ENCODE data around the gene UBE2M. TPM values are rescaled to one million over a fixed set of nuclear protein-coding genes. Genes with fewer than 3 reads are reported as not detected.
A peak's percentile ranks its signal among the peaks of the same experiment; 100 is the strongest.

The UBE2M gene
- polyA plus RNA-seq, 2 of the 4 experiments (the other 2 are of a cell fraction), result 139 to 190 TPM

DNA sequence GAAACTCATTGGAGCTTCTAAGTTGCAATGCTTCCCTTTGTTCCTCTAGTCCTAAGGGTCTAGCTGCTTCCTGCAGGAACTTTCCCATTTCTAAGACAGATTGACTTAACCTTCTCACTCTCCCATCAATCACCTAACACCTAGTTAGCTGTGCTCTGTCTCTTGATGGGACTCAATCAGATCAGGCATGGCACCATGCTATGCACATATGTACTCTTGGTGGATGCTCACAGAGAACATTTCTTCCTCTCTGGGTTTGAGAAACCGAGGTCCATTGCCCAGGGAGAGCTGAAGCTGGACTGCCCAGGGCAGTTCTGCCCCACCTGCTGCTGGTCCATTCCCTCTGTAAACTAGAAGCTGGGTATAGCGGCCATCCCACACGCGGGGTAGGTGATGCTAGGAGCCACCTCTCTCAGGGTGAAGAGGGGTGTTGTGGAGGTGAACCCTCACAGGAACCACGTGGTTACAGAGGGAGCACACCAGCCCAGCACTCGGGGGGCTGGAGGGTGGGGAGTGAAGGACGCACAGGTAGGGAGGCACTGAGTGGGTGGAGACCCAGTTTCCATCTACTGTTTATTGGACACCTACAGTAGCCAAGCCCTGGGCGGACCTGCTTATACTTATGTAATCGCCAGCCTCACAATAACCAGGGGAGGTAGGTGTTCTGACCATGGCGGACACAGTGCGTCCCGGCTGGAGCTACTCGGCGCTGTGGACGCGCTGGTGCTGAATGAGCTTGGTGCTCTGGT lies 3.1 kb upstream of the UBE2M start:
- Histone ChIP-seq H3K9me3 (no peaks in the 10 kb centered on the region), H3K4me2 (no peak overlapping the region), H3K4me1 (peaks cover 19% of the 10 kb centered on the region), H3K4me3 (no peak overlapping the region), H3K27ac (no peak overlapping the region)
- ChIA-PET CTCF (interaction anchor here (1.0 to 4.0 kb wide), 4 partner anchors 10 to 48 kb away, joined by 3 to 28 read pairs (median 6); partner anchors contain the start of gene ZBTB45), POLR2A (interaction anchor here (0.9 to 1.6 kb wide), 3 partner anchors 11 to 48 kb away, joined by 3 to 4 read pairs (median 4); partner anchors contain the start of gene TRIM28)
- no peak for FAIRE-seq
- TF ChIP-seq JUN (IDR thresholded peaks at IDR 0.05), result 0 out of 5 replicates have a peak, but pooled peaks of 1 of the 2 experiments have one; percentile 28
- TF ChIP-seq BHLHE40 (IDR thresholded peaks at IDR 0.05; ENCODE audit: low read depth, low read length), result no peak
- ATAC-seq, result no peak
- DNase-seq (ENCODE audit: low read depth in 1 of 2, low spot score in 1 of 2), result no peak
- WGBS (ENCODE audit: missing lambda C conversion rate), result 98% methylated on average over 16 of the region's 16 CpGs

DNA sequence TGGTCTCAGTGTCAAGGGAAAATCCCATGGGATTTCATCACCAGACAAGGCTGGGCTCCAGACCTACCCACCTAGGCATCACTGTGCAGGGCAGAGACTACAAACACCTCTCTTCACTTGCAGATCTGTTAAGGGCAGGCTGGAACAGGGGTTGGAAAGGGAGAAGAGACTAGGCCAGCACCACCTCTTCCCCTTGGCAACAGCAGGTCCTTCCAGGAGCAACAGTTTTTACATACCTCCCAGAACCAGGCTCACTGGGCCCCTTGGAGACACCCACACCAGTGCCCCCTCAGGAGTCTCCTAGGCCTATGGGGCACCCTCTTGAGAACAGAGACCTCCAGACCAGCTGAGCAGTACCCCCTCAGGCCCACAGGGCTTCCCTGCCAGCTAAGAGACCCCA lies 2.5 kb upstream of the UBE2M start:
- TF ChIP-seq CBX8 (IDR thresholded peaks at IDR 0.05) (no peak), BHLHE40 (IDR thresholded peaks at IDR 0.05; ENCODE audit: low read depth, low read length) (no peak), FOXS1 (CRISPR knock-in tag; IDR thresholded peaks at IDR 0.05) (no peak), CHD4 (IDR thresholded peaks at IDR 0.05; ENCODE audit: borderline replicate concordance) (no peak), JUN (IDR thresholded peaks at IDR 0.05) (no peak), SREBF2 (IDR thresholded peaks at IDR 0.05) (no peak), EHF (CRISPR knock-in tag; IDR thresholded peaks at IDR 0.05) (no peak)
- TF ChIP-seq, protein P1, sequence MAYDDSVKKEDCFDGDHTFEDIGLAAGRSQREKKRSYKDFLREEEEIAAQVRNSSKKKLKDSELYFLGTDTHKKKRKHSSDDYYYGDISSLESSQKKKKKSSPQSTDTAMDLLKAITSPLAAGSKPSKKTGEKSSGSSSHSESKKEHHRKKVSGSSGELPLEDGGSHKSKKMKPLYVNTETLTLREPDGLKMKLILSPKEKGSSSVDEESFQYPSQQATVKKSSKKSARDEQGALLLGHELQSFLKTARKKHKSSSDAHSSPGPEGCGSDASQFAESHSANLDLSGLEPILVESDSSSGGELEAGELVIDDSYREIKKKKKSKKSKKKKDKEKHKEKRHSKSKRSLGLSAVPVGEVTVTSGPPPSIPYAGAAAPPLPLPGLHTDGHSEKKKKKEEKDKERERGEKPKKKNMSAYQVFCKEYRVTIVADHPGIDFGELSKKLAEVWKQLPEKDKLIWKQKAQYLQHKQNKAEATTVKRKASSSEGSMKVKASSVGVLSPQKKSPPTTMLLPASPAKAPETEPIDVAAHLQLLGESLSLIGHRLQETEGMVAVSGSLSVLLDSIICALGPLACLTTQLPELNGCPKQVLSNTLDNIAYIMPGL (CRISPR knock-in tag; IDR thresholded peaks at IDR 0.05; ENCODE audit: borderline replicate concordance), result no peak
- TF ChIP-seq, protein P2, sequence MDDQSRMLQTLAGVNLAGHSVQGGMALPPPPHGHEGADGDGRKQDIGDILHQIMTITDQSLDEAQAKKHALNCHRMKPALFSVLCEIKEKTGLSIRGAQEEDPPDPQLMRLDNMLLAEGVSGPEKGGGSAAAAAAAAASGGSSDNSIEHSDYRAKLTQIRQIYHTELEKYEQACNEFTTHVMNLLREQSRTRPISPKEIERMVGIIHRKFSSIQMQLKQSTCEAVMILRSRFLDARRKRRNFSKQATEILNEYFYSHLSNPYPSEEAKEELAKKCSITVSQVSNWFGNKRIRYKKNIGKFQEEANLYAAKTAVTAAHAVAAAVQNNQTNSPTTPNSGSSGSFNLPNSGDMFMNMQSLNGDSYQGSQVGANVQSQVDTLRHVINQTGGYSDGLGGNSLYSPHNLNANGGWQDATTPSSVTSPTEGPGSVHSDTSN (IDR thresholded peaks at IDR 0.05), result no peak
- ChIA-PET POLR2A (interaction anchor here (0.9 to 1.6 kb wide), 2 partner anchors 17 to 47 kb away, joined by 4 read pairs; partner anchors contain the start of gene TRIM28), CTCF (interaction anchor here (1.1 to 4.0 kb wide), 3 partner anchors 11 to 41 kb away, joined by 3 to 28 read pairs (median 8); partner anchors contain the start of gene ZBTB45)
- Histone ChIP-seq H3K4me3 (no peak overlapping the region), H3K4me1 (peaks cover 25% of the 10 kb centered on the region), H3K9me3 (no peaks in the 10 kb centered on the region), H3K4me2 (no peak overlapping the region; the same call in 2 of the 3 replicates), H3K27ac (no peak overlapping the region)
- DNase-seq (ENCODE audit: low read depth in 1 of 2, low spot score in 1 of 2) (no peak), ATAC-seq (no peak), FAIRE-seq (no peak)

DNA sequence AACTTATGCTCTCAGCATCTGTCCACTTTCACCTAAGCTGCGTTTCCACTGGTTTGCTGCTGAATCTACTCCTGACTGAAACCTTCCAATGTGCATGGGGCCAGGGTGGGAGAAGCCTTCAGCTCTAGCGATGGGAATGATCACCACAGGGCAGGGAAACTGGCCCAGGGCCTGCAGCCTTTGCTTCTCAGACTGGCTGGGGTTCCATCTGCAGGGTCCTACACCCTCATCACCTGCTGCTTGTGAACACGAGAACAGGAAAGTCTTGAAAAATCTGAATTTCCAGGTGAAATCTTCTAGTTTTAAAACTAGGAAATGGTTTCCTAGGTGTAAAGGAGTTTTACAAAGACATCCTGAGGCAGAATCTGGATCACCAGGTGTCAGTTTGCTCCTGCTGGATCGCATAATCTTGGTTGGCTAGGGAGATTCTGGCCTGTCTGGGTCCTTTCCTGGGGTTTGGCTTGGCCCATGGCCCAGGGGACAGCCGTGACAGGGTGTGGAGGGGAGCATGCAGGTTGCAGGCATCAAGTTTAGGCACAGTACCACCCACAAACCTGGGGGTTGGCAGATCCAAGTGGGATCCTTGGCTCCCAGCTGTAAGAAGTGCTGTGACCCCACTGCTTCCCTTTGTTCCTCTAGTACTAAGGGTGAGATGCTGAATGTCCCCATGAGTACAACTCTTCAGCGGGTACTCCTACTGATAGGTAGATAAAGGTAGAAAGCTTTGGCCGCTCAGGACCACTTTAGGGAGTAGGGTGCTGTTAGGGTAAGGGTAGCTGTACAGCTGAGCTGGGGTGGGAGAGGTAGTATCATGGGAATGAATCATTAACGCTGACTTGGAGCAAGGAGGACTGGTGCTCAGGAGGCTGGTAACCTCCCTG lies 1.8 kb upstream of the UBE2M start:
- Histone ChIP-seq H3K4me2 (peak overlapping the region; percentile 94), H3K4me1 (peaks cover 32% of the 10 kb centered on the region), H3K9me3 (no peaks in the 10 kb centered on the region), H3K27ac (peak overlapping the region; percentile 95 to 99), H3K4me3 (peak overlapping the region; percentile 78)
- TF ChIP-seq POLR2A (IDR thresholded peaks at IDR 0.05; ENCODE audit: low read length) (peak; percentile 25; the same call in 1 of the 2 replicates), EHF (CRISPR knock-in tag; IDR thresholded peaks at IDR 0.05) (no peak)
- CTCF ChIA-PET, result interaction anchor here (1.2 to 4.0 kb wide), 3 partner anchors 11 to 46 kb away, joined by 3 to 28 read pairs (median 7); partner anchors contain the start of gene ZBTB45
- POLR2A ChIA-PET, result interaction anchor here (1.0 to 2.9 kb wide), 11 partner anchors 8 to 198 kb away, joined by 3 to 37 read pairs (median 6); partner anchors contain the start of genes MZF1, TRIM28, ZBTB45 and ZNF497
- no peak for ATAC-seq
- no peak for FAIRE-seq
- WGBS (ENCODE audit: missing lambda C conversion rate), result 83% methylated on average over 8 of the region's 8 CpGs
- DNase-seq (ENCODE audit: low read depth in 1 of 2, low spot score in 1 of 2), result no peak

DNA sequence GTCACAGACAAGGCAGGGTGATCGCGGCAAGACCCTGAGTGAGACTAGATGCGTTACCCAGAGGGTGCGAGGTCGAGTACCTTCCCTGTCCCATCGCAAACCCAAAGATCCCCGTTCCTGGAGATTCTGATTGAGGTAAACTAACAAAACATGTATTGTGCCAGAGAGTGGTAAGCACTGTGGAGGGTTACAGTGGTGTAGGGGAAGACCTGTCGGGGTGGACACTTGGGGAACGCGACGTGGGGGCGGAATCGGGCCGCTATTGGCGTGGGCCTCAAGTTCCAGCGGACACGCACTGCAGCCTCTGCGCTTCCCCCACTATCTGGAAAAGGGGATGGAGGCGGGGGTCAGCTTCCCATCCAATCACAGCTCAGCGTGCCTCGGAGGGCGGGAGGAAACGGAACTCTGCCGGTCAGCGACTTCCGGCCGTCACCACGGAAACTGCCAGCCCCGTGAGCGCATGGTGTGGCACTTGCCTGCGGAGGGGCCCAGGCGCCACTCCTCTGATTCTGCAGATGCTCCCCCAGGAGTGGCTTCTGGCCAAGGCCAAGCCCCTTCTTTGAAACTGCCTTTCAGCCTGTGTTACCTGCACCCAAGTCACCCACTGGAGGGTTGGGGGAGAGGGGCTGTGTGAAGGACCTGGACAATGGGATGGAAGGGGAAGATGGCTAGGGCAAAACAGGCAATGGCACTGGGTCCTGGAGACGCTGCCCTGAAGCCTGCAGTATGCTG lies 1.0 kb upstream of the UBE2M start:
- Histone ChIP-seq H3K27ac (peak overlapping the region; percentile 95 to 99), H3K4me1 (peaks cover 34% of the 10 kb centered on the region), H3K4me2 (peak overlapping the region; percentile 94), H3K9me3 (no peaks in the 10 kb centered on the region), H3K4me3 (peak overlapping the region; percentile 78)
- CTCF ChIA-PET, result interaction anchor here (0.7 to 4.0 kb wide), 4 partner anchors 10 to 45 kb away, joined by 3 to 28 read pairs (median 5); partner anchors contain the start of gene ZBTB45
- DNase-seq (ENCODE audit: low read depth in 1 of 2, low spot score in 1 of 2) (peak; percentile 97 to 99), ATAC-seq (peak; percentile 63 to 77), FAIRE-seq (peak; percentile 92)
- POLR2A ChIA-PET, result interaction anchor here (0.7 to 2.9 kb wide), 13 partner anchors 9 to 376 kb away, joined by 3 to 37 read pairs (median 6); partner anchors contain the start of genes MZF1, TRIM28, ZBTB45 and ZNF274
- 2% methylated on average over 32 of the region's 33 CpGs for WGBS (ENCODE audit: missing lambda C conversion rate)
- TF ChIP-seq FOSL2 (IDR thresholded peaks at IDR 0.05) (no peak), FOSL2 (CRISPR knock-in tag; IDR thresholded peaks at IDR 0.05) (peak; percentile 21; the same call in 1 of the 2 replicates), RAD21 (conservative IDR thresholded peaks at IDR 0.05 in 1 of 2, IDR thresholded peaks at IDR 0.05 in 1 of 2) (no peak), GATA3 (IDR thresholded peaks at IDR 0.05; ENCODE audit: borderline replicate concordance) (peak; percentile 33; the same call in 1 of the 2 replicates), CEBPB (IDR thresholded peaks at IDR 0.05) (no peak), FOSB (CRISPR knock-in tag; IDR thresholded peaks at IDR 0.05) (peak; percentile 95), EP300 (IDR thresholded peaks at IDR 0.05) (no peak), HOXB5 (CRISPR knock-in tag; IDR thresholded peaks at IDR 0.05) (peak; percentile 78), POLR2A (IDR thresholded peaks at IDR 0.05; ENCODE audit: low read length) (peak; percentile 78), JUNB (IDR thresholded peaks at IDR 0.05) (no peak), KDM5A (IDR thresholded peaks at IDR 0.05) (no peak)
- TF ChIP-seq, protein P3, sequence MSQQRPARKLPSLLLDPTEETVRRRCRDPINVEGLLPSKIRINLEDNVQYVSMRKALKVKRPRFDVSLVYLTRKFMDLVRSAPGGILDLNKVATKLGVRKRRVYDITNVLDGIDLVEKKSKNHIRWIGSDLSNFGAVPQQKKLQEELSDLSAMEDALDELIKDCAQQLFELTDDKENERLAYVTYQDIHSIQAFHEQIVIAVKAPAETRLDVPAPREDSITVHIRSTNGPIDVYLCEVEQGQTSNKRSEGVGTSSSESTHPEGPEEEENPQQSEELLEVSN (IDR thresholded peaks at IDR 0.05; ENCODE audit: borderline replicate concordance, low read depth), result peak; percentile 100
